ENCODE measurements around the gene SMAP2.

Gene SMAP2

GRCh38 chr1:40390857-40391256 is 17.3 kb downstream of the SMAP2 start:
- DNase-seq (ENCODE audit: low spot score), result no peak

- no peak for DNase-seq (ENCODE audit: low spot score)
Observed at GRCh38 chr1:40391688-40392145, 18.2 kb downstream of the SMAP2 start.

- no peak for DNase-seq (ENCODE audit: low spot score)
Observed at GRCh38 chr1:40392221-40392620, 18.7 kb downstream of the SMAP2 start.

DNA sequence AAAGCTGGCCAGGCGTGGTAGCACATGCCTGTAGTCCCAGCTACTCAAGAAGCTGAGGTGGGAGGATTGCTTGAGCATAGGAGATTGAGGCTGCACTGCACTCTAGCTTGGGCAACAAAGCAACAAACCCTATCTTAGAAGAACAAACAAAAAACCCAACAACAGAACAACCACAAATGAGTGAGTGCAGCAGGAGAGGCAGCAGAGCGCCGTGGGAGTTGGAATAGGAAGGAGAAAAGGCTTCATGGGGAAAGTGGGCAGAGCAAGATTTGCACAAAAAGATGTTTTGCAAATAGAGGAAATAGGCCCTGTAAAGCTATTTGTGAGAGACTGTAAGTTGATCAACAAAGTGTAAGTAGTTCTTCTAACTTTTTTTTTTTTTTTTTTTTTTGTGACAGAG is 19.6 kb downstream of the SMAP2 start:
- no peak for DNase-seq (ENCODE audit: low spot score)

GRCh38 chr1:40394491-40395172 is 21.1 kb downstream of the SMAP2 start:
- DNase-seq (ENCODE audit: low spot score), result no peak

GRCh38 chr1:40395190-40396175 is 22.0 kb downstream of the SMAP2 start:
- DNase-seq (ENCODE audit: low spot score), result no peak

DNA sequence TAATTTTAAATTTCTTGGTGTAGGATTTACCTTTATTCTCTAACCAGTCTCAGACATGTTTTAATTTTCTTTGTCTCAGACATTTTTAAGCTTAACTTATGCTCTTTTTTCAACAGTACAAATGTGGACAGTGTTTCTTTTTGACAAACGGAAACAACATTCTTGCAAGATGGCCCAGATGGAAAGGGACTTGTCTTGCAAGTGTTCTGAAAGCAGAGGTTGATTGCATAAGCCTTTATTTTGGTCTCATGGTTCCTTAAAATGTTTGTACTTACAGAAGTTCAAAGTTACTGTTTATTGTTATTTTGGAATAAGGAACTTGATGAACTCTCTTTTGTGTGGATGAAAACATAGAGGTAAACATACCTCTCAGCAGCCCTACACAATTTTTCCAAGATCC is 22.9 kb downstream of the SMAP2 start:
- DNase-seq (ENCODE audit: low spot score), result no peak

DNA sequence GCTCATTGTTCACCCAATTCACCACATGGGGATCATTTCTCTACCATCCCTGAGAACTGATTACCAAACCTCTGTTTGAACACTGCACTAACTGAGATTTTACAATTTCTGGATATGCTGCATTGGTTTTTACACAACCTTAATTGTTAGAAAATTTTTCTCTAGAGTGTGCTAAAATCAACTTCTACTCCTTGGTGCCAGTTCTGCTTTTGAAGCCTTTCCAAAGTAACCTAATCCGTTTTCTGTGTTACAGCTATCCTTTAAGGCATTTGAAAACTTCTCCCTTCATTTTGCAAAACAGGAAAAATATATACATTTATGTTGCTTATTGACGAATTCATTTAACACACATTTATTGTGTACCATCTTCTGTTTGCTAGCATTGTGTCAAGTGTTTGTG is 23.7 kb downstream of the SMAP2 start:
- DNase-seq (ENCODE audit: low spot score), result no peak

- DNase-seq (ENCODE audit: low spot score), result no peak
Observed at GRCh38 chr1:40399984-40400704, 26.6 kb downstream of the SMAP2 start.

- DNase-seq (ENCODE audit: low spot score), result no peak
Observed at GRCh38 chr1:40401473-40402201, 28.1 kb downstream of the SMAP2 start.

GRCh38 chr1:40404670-40405462 is 31.3 kb downstream of the SMAP2 start:
- peak; percentile 86 for DNase-seq (ENCODE audit: low spot score)

- no peak for DNase-seq (ENCODE audit: low spot score)
Observed at GRCh38 chr1:40405812-40406211, 32.3 kb downstream of the SMAP2 start.

DNA sequence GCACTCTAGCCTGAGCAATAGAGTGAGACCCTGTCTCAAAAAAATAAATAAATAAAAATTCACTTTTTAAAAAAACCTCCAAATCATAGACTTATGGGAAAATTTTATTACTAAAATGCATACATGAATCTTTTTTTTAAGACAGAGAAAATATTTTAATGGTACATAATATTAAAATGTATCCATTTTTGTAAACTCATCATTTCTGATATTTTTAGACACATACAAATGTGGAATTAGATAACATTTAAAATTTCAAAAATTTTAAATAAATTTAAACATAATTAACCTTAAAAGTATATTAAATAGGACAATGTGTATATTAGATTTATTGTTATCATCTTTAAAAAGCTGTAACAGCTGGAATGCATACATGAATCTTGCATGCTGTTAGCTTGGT is 33.9 kb downstream of the SMAP2 start:
- DNase-seq (ENCODE audit: low spot score), result no peak

DNA sequence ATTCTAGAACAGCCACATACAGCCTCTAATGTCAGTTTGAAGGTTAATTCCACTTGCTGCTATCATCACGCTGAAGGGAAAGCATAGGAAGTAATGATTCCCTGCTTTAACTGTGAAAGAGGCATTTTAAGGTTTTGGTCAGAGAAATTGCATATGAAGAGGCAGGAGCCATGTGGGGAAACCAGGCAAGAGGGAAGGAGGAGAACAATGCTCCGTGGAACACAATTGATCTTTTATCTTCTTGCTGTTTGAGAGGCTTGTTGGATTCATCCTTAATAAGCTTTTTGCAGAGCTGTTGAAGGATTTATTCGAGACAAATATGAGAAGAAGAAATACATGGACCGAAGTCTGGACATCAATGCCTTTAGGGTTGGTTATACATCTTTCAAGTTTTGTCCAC is 35.9 kb downstream of the SMAP2 start:
- DNase-seq (ENCODE audit: low spot score), result no peak

- DNase-seq (ENCODE audit: low spot score), result no peak
Observed at GRCh38 chr1:40411294-40411693, 37.8 kb downstream of the SMAP2 start.

GRCh38 chr1:40411843-40412242 is 38.3 kb downstream of the SMAP2 start:
- DNase-seq (ENCODE audit: low spot score), result no peak

- DNase-seq (ENCODE audit: low spot score), result no peak
Observed at GRCh38 chr1:40413527-40414252, 40.2 kb downstream of the SMAP2 start.

DNA sequence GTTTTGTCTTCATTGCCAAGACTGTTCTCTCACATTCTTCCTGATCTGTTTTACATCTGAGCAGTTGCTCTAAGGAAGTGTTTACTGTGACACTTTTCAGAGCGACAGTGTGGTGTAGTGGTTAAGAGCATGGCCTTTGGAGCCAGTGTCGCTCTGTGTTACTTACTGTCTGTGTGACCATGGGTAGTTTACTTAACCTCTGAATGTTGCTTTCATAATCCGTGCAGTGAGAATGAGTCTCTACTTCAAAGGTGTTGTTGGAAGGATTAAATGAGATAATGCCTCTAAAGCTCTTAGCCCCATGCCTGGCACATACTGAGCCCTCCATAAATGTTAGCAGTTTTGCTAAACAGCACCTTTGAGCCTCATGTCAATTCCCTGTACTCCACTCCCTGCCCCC is 40.8 kb downstream of the SMAP2 start:
- no peak for DNase-seq (ENCODE audit: low spot score)

DNA sequence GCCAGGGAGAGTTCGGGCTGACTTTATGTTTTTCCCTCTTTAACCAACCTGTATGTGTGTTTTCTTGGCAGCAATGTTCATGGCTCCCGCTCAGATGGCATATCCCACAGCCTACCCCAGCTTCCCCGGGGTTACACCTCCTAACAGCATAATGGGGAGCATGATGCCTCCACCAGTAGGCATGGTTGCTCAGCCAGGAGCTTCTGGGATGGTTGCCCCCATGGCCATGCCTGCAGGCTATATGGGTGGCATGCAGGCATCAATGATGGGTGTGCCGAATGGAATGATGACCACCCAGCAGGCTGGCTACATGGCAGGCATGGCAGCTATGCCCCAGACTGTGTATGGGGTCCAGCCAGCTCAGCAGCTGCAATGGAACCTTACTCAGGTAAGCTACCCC is 43.2 kb downstream of the SMAP2 start:
- DNase-seq (ENCODE audit: low spot score), result no peak

Measured in hematopoietic multipotent progenitor cell treated with erythropoietin and hydrocortisone succinate and interleukin-3 and kit ligand, for 17 days (in vitro differentiated cells).